ENCODE measurements around the gene VILL. TPM values are rescaled to one million over a fixed set of nuclear protein-coding genes. Genes with fewer than 3 reads are reported as not detected.

The VILL gene
- total RNA-seq (10 to 100 TPM; 14.4 to 23.4 (median 16.1) TPM), polyA plus RNA-seq (10 to 100 TPM; 19.2 to 21.5 (median 20.1) TPM)
- long read RNA-seq, donor 1: 0 reads
- long read RNA-seq, donor 2: 0 reads

DNA sequence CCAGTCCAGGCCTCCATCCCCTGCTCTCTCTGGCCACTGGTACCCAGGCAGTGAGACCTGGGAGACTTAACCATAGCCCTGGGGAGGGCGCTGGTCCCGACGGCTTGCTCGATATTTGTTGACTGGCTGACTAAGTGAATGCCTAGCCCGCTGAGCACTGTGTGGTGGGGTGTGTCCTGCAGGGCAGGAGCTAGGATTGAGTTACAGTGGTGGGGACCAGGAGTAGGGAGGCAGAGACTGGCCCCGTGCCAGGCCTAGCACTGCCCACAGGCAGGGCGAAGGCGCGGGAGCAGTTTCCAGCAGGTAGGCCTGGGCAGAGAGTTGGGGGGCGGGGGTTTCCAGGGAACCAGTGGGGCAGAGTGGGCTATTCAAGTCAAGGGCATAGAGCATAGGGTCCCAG is at the start of gene VILL:
VILL (plus strand) TSS at position 260 of the 400 bp plus-strand sequence. CDS start 2,887 bp downstream, outside the sequence.
- TF ChIP-seq POLR2A (IDR thresholded peaks at IDR 0.05) (no peak), POLR2AphosphoS5 (IDR thresholded peaks at IDR 0.05) (no peak)
- TF ChIP-seq, protein P1, sequence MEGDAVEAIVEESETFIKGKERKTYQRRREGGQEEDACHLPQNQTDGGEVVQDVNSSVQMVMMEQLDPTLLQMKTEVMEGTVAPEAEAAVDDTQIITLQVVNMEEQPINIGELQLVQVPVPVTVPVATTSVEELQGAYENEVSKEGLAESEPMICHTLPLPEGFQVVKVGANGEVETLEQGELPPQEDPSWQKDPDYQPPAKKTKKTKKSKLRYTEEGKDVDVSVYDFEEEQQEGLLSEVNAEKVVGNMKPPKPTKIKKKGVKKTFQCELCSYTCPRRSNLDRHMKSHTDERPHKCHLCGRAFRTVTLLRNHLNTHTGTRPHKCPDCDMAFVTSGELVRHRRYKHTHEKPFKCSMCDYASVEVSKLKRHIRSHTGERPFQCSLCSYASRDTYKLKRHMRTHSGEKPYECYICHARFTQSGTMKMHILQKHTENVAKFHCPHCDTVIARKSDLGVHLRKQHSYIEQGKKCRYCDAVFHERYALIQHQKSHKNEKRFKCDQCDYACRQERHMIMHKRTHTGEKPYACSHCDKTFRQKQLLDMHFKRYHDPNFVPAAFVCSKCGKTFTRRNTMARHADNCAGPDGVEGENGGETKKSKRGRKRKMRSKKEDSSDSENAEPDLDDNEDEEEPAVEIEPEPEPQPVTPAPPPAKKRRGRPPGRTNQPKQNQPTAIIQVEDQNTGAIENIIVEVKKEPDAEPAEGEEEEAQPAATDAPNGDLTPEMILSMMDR (IDR thresholded peaks at IDR 0.05 in 8 of 11, conservative IDR thresholded peaks at IDR 0.05 in 3 of 11): no peak
- Histone ChIP-seq H3K36me3 (peaks cover 0 to 3% (median 0%) of the 10 kb centered on the region in 6 donors), H3K27me3 (replicated peaks in 1 of 7) (no peaks in the 10 kb centered on the region), H3K4me1 (peaks cover 11 to 48% (median 22%) of the 10 kb centered on the region in 6 donors), H3K9me3 (no peaks in the 10 kb centered on the region), H3K4me3 (no peak within 1 kb of the TSS), H3K27ac (no peak within 1 kb of the TSS)
- DNase-seq: peak; percentile 73
- WGBS, 5 donors: 88 to 98% (median 93%) methylated on average over 9 to 10 of the region's 10 CpGs
- intact Hi-C loops (cut with DNase I; ENCODE audit: low total_unique reads): no loop called here

DNA sequence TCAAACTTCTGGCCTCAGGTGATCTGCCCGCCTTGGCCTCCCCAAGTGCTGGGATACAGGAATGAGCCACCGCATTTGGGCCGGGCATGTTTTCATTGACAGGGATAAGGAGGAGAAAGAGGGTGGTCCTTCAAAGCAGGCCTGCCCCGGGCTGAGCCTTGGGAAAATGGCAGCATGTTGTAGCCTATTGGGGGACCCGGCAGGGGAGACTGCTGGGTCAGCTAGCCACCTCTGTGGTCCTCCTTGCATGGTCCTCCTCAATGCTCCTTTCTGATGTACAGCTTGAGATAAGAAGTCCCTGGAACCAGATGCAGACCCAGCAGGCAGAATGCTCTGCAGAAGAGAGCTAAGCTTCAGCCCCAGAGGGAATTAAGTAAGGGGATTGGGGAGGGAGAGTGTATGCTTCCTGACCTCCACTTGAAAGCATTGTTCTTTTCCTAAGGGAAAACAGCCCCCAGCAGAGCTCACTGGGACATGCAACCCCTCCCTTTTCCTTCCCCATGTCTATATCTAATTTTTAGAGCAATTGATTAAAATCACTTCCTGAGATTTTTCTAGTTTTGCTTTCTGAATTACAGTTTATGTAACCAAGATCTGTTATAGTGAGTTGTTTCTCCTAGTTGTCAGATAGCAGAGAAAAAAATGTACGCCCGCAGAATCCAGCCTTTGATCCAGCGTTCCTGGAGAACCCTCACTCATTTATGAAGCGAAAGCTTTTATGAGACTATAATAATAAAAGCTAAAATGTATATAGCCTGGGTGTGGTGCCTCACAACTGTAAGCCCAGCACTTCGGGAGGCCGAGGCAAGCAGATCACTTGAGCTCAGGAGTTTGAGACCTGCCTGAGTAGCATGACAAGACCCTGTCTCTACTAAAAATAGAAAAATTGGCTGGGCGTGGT is 48.7 kb upstream of the VILL start:
- Histone ChIP-seq H3K27ac (peak overlapping the region in 7 of 8 donors; percentile 40 to 74 (median 62)), H3K4me1 (peaks cover 23 to 75% (median 37%) of the 10 kb centered on the region in 6 donors), H3K9me3 (no peaks in the 10 kb centered on the region), H3K4me3 (no peak overlapping the region), H3K36me3 (no peaks in the 10 kb centered on the region), H3K27me3 (replicated peaks in 1 of 7) (no peaks in the 10 kb centered on the region)
- 74 to 80% (median 79%) methylated on average over 12 of the region's 12 CpGs for WGBS, 5 donors
- no peak for DNase-seq
- TF ChIP-seq POLR2A (IDR thresholded peaks at IDR 0.05): no peak
- TF ChIP-seq POLR2AphosphoS5 (IDR thresholded peaks at IDR 0.05): no peak
- TF ChIP-seq, protein P1 (IDR thresholded peaks at IDR 0.05 in 8 of 11, conservative IDR thresholded peaks at IDR 0.05 in 3 of 11): no peak
- intact Hi-C loops (cut with DNase I; ENCODE audit: low total_unique reads): no loop called here

DNA sequence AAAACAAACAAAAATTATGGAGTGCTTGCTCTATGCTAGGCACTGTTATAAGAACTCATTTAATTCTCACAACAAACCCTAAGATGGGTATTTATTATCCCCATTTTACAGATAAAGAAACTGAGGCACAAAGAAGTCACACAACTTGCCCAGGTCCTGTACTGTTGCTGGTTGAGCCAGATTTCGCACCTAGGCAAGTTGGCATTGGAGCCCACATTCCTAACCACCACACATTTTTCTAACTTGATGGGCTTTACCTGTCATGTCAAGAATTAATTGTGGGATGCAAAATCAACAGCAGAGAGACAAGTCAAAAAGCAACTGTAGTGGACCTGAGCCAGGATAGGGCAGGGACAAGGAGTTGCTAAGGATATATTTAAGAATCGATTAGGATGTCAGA is 47.9 kb upstream of the VILL start:
- no peak for TF ChIP-seq POLR2A (IDR thresholded peaks at IDR 0.05)
- no peak for TF ChIP-seq POLR2AphosphoS5 (IDR thresholded peaks at IDR 0.05)
- TF ChIP-seq, protein P1 (IDR thresholded peaks at IDR 0.05 in 8 of 11, conservative IDR thresholded peaks at IDR 0.05 in 3 of 11): no peak
- no peaks in the 10 kb centered on the region for H3K9me3 ChIP-seq
- H3K27ac ChIP-seq: peak overlapping the region in 7 of 8 donors; percentile 56 to 74 (median 62)
- H3K4me3 ChIP-seq: no peak overlapping the region
- no peaks in the 10 kb centered on the region for H3K36me3 ChIP-seq
- intact Hi-C loops (cut with DNase I; ENCODE audit: low total_unique reads): no loop called here
- no peak for DNase-seq
- WGBS, 5 donors: 85 to 90% (median 86%) methylated on average over 2 of the region's 2 CpGs
- H3K4me1 ChIP-seq: peaks cover 23 to 70% (median 37%) of the 10 kb centered on the region in 6 donors
- H3K27me3 ChIP-seq (replicated peaks in 1 of 7): no peaks in the 10 kb centered on the region

DNA sequence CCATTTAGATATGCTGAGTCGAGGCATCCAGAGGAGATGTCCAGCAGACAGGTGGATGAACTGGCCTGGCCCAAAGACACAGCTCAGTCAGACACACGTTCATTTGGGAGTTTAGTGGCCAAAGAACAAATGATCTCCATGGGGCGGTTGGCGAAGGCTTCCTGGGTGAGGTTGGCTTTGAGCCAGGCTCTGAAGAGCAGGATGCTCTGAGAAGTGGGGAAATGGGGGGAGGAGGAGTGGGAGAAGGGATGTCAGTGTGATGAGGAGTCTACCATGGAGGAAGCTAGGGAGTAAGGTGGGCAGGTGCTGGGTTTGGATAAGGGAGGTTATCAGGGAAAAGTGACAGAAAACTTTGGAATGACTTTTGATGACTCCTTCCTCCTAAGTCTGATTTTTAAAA is 47.5 kb upstream of the VILL start:
- intact Hi-C loops (cut with DNase I; ENCODE audit: low total_unique reads): no loop called here
- H3K4me1 ChIP-seq: peaks cover 23 to 70% (median 37%) of the 10 kb centered on the region in 6 donors

More for the DNA sequence above, 47.5 kb upstream of the VILL start:
- no peak for DNase-seq
- Histone ChIP-seq H3K9me3 (no peaks in the 10 kb centered on the region), H3K36me3 (no peaks in the 10 kb centered on the region), H3K27me3 (replicated peaks in 1 of 7) (no peaks in the 10 kb centered on the region), H3K27ac (peak overlapping the region in 6 of 8 donors; percentile 56 to 74 (median 67)), H3K4me3 (no peak overlapping the region)
- 72 to 82% (median 77%) methylated on average over 4 of the region's 4 CpGs for WGBS, 5 donors
- TF ChIP-seq, protein P1 (IDR thresholded peaks at IDR 0.05 in 8 of 11, conservative IDR thresholded peaks at IDR 0.05 in 3 of 11): no peak
- TF ChIP-seq POLR2A (IDR thresholded peaks at IDR 0.05) (no peak), POLR2AphosphoS5 (IDR thresholded peaks at IDR 0.05) (no peak)
